K562 (cell line): Measurements from ENCODE around the gene TMEM30A. TPM values are rescaled to one million over a fixed set of nuclear protein-coding genes. Genes with fewer than 3 reads are reported as not detected.

Source experiments
- ATAC-seq: fragments of 200-7000 bp; cut with Tn5 transposase; 3 replicates; pipeline ENCODE4 v1.9.1; 2020; ENCODE audit warnings: moderate library complexity
- BruUV-seq: library from RNA; stranded (reverse); fragments of 400-500 nt; replicated peaks from 2 replicates; lab custom pipeline; 2021; lab: Mats Ljungman, UMichigan
- CTCF ChIA-PET: fragments of 300-600 bp; formaldehyde crosslinking; extraction: SDS; loops from one replicate; lab custom pipeline; 2021; ENCODE audit warnings: low intra/inter-chr PET ratio; lab: Yijun Ruan, JAX
- POLR2A ChIA-PET: fragments of 300-600, 350-650 bp; sonication (Branson Sonifier 250); formaldehyde crosslinking; extraction: SDS; loops from one replicate; lab custom pipeline; 2021; ENCODE audit warnings: antibody characterized with exemption, inconsistent platforms; lab: Yijun Ruan, JAX
- DNase-seq, 4 experiments: peaks; one replicate each; pipeline versions ENCODE4 v3.0.0 to v3.0.0-alpha.2; 2011 to 2018; ENCODE audit warnings: low spot score in 3 of 4, mixed read lengths in 3 of 4; ENCODE audit errors: extremely low read depth in 1 of 4
- FAIRE-seq: peaks from 2 replicates; lab custom pipeline; 2011; peaks lifted over from hg19 to GRCh38; lab: Jason Lieb, UNC
- H2AFZ ChIP-seq: 2 replicates; pipeline ENCODE4 v1.6.0; 2011; ENCODE audit warnings: low read depth, low read length, control low read depth, inconsistent platforms
- H3K27ac ChIP-seq: fragments of 200-600 bp; 3 replicates; pipeline ENCODE4 v1.8.0; 2011; ENCODE audit warnings: low read depth, mild to moderate bottlenecking, control low read depth, inconsistent platforms, low read length, moderate library complexity, mixed read lengths; ENCODE audit errors: extremely low read depth
- H3K27me3 ChIP-seq, 2 experiments: fragments of 300-600 bp in 1 of 2; 2 replicates in 1 of 2; 3 replicates in 1 of 2; pipeline versions ENCODE4 v1.6.0 to v1.8.0; 2011; ENCODE audit warnings: inconsistent platforms in 2 of 2, low read length in 2 of 2, mild to moderate bottlenecking in 1 of 2, mixed read lengths in 1 of 2, moderate library complexity in 1 of 2; ENCODE audit not compliant: control insufficient read depth in 2 of 2, insufficient read depth in 2 of 2
- H3K36me3 ChIP-seq: fragments of 300-600 bp; 3 replicates; pipeline ENCODE4 v1.8.0; 2011; ENCODE audit warnings: mild to moderate bottlenecking, low read length, inconsistent platforms; ENCODE audit not compliant: control insufficient read depth, insufficient read depth
- H3K4me1 ChIP-seq, 2 experiments: fragments of 200-600 bp in 1 of 2; replicated peaks in 1 of 2; 2 replicates in 1 of 2; 3 replicates in 1 of 2; pipeline versions ENCODE4 v1.5.1 to v1.8.0; 2011; ENCODE audit warnings: inconsistent platforms in 2 of 2, low read length in 2 of 2, mild to moderate bottlenecking in 1 of 2, mixed read lengths in 1 of 2, moderate library complexity in 1 of 2; ENCODE audit not compliant: control insufficient read depth in 2 of 2, insufficient read depth in 2 of 2
- H3K4me2 ChIP-seq: 2 replicates; pipeline ENCODE4 v1.6.1; 2011; ENCODE audit warnings: low read length, control low read depth, inconsistent platforms, mixed read lengths; ENCODE audit not compliant: insufficient read depth
- H3K4me3 ChIP-seq: fragments of 200-600 bp; sonication (generic), shearing (Covaris generic); 2 replicates; pipeline ENCODE4 v1.5.1; 2016; ENCODE audit warnings: control low read depth, inconsistent platforms
- H3K79me2 ChIP-seq: fragments of 200-600 bp; 3 replicates; pipeline ENCODE4 v1.8.0; 2011; ENCODE audit warnings: low read length, inconsistent platforms; ENCODE audit not compliant: control insufficient read depth, insufficient read depth
- H3K9ac ChIP-seq, 2 experiments: 2 replicates each; pipeline versions ENCODE4 v1.6.0 to v1.6.1; 2011; ENCODE audit warnings: low read depth in 2 of 2, low read length in 2 of 2, control low read depth in 1 of 2, inconsistent platforms in 1 of 2, mild to moderate bottlenecking in 1 of 2, mixed read lengths in 1 of 2; ENCODE audit not compliant: insufficient read depth in 1 of 2
- H3K9me1 ChIP-seq: one replicate; pipeline ENCODE4 v1.6.0; 2011; ENCODE audit warnings: inconsistent platforms, mild to moderate bottlenecking, low read length, moderate library complexity; ENCODE audit not compliant: control insufficient read depth, insufficient read depth
- H3K9me3 ChIP-seq: replicated peaks from 2 replicates; pipeline ENCODE4 v1.5.1; 2011; ENCODE audit warnings: low read depth, low read length, inconsistent platforms; ENCODE audit not compliant: control insufficient read depth, insufficient read depth
- H4K20me1 ChIP-seq: replicated peaks from 2 replicates; pipeline ENCODE4 v1.6.1; 2011; ENCODE audit warnings: low read length, inconsistent platforms, mixed read lengths; ENCODE audit not compliant: control insufficient read depth, insufficient read depth
- BCLAF1 ChIP-seq, 2 experiments: fragments of 450-650 bp in 1 of 2; IDR thresholded peaks; 2 replicates each; pipeline ENCODE4 v1.6.1; 2011 to 2017; ENCODE audit warnings: low read depth in 2 of 2, antibody characterized with exemption in 1 of 2, borderline replicate concordance in 1 of 2, low read length in 1 of 2, mild to moderate bottlenecking in 1 of 2, mixed read lengths in 1 of 2; ENCODE audit not compliant: control insufficient read depth in 1 of 2
- CBX3 ChIP-seq, 2 experiments: IDR thresholded peaks; 1 replicate in 1 of 2; 2 replicates in 1 of 2; pipeline ENCODE4 v1.6.1; 2012; ENCODE audit warnings: inconsistent platforms in 2 of 2, low read length in 2 of 2, borderline replicate concordance in 1 of 2, control low read depth in 1 of 2
- JUNB ChIP-seq: fragments of 450-650 bp; formaldehyde crosslinking; conservative IDR thresholded peaks from 2 replicates; pipeline ENCODE4 v1.4.0; 2020; ENCODE audit warnings: mild to moderate bottlenecking
- MAX ChIP-seq: sonication (generic); formaldehyde crosslinking; IDR thresholded peaks from 2 replicates; pipeline ENCODE4 v1.9.0; 2022; ENCODE audit warnings: mild to moderate bottlenecking, missing genetic modification reagents
- MEIS2 ChIP-seq: fragments of 450-650 bp; IDR thresholded peaks from 2 replicates; pipeline ENCODE4 v1.6.1; 2014; ENCODE audit warnings: mild to moderate bottlenecking; ENCODE audit not compliant: partially characterized antibody
- PHTF2 ChIP-seq: fragments of 250-450 bp; sonication (Bioruptor Pico); IDR thresholded peaks from 2 replicates; pipeline ENCODE4 v1.5.0; 2021; ENCODE audit warnings: mild to moderate bottlenecking
- SMAD4 ChIP-seq: fragments of 250-450 bp; sonication (Bioruptor Pico); conservative IDR thresholded peaks from 2 replicates; pipeline ENCODE4 v1.8.0; 2021; ENCODE audit warnings: inconsistent platforms, mild to moderate bottlenecking, moderate library complexity
- ZNF134 ChIP-seq: fragments of 250-450 bp; sonication (Bioruptor Pico); conservative IDR thresholded peaks from 2 replicates; pipeline ENCODE4 v1.4.0; 2020
- ZNF274 ChIP-seq: IDR thresholded peaks from 2 replicates; pipeline ENCODE4 v1.6.1; 2011; ENCODE audit warnings: low read depth, mild to moderate bottlenecking, low read length, moderate library complexity, borderline replicate concordance
- ZNF282 ChIP-seq: sonication (generic); formaldehyde crosslinking; IDR thresholded peaks from 2 replicates; pipeline ENCODE4 v1.8.1; 2023; ENCODE audit warnings: missing genetic modification reagents
- ZNF655 ChIP-seq: fragments of 250-450 bp; sonication (Bioruptor Pico); IDR thresholded peaks from 2 replicates; pipeline ENCODE4 v1.5.0; 2021
- WGBS: fragments of 100-300 bp; shearing (Covaris generic); methylation state at CpG from one replicate; pipeline ENCODE4 v1.1.6; 2016; ENCODE audit warnings: low coverage, mixed read lengths; ENCODE audit not compliant: insufficient coverage; ENCODE audit errors: missing lambda C conversion rate; 5-methylcytosine and 5-hydroxymethylcytosine counted together
- in situ Hi-C: fragments of 300-500 bp; cut with MboI; formaldehyde crosslinking; loops from 4 replicates; pipeline ENCODE4 v1.15.0; 2018; ENCODE audit warnings: inconsistent platforms, mixed read lengths
- intact Hi-C: fragments of 100-400 bp; cut with micrococcal nuclease; formaldehyde crosslinking; loops from 2 replicates; pipeline ENCODE4 v1.14.2; 2022
- polyA plus RNA-seq, 8 experiments: library from polyadenylated mRNA; depleted of rRNA in 4 of 8; stranded (reverse) in 5 of 8; unstranded in 3 of 8; fragments of >200 nt; fragmentation: Nextera tagmentation in 2 of 8; fragmentation: Illumina TruSeq in 1 of 8; extraction: Ambion mirVana in 2 of 8; extraction: Trizol in 1 of 8; gene quantifications; 2 replicates each; pipeline versions ENCODE4 v1.2.1 to v1.2.3, GENCODE V29; 2011 to 2014; ENCODE audit warnings: inconsistent platforms in 1 of 8, missing spikeins in 1 of 8
- total RNA-seq, 7 experiments: library from RNA; depleted of rRNA in 6 of 7; stranded (reverse); fragments of >200 nt in 6 of 7; fragmentation: Illumina TruSeq in 2 of 7; extraction: Trizol in 2 of 7; gene quantifications; 2 replicates each; pipeline versions ENCODE4 v1.2.1 to v1.2.3, GENCODE V29; 2011 to 2021; ENCODE audit warnings: low replicate concordance in 1 of 7

The TMEM30A gene
- total and polyA plus RNA-seq, 9 of the 15 experiments (the other 6 are each of a cell fraction or from before 2014, with no cell fraction given): 6.5 to 31.2 (median 16.3) TPM

GRCh38 chr6:75206576-75207342, 77.8 kb downstream of the TMEM30A start:
- in situ Hi-C loops (no loop called here), intact Hi-C loops (loop anchor here (5.0 kb wide), 1 partner anchor 1404 kb away; no protein-coding TSS in a partner anchor)
- WGBS: 4% methylated on average over 35 of the region's 35 CpGs
- TF ChIP-seq SMAD4 (CRISPR knock-in tag) (no peak), CBX3 (IDR thresholded peaks at IDR 0.05; ENCODE audit: borderline replicate concordance in 1 of 2, low read length in 2 of 2) (no peak), ZNF274 (no peak), PHTF2 (no peak), MEIS2 (no peak), JUNB (CRISPR knock-in tag) (no peak), ZNF134 (CRISPR knock-in tag) (no peak), BCLAF1 (IDR thresholded peaks at IDR 0.05; ENCODE audit: borderline replicate concordance in 1 of 2, control insufficient read depth in 1 of 2, low read depth in 2 of 2, low read length in 1 of 2) (no peak), ZNF282 (CRISPR knock-in tag) (no peak), MAX (CRISPR knock-in tag) (no peak), ZNF655 (CRISPR knock-in tag) (no peak)
- Histone ChIP-seq H3K9ac (no peak overlapping the region), H3K4me1 (peaks cover 0 to 16% of the 10 kb centered on the region in 2 experiments; a peak in 1 of 5 replicates), H3K27me3 (peaks cover 26 to 56% of the 10 kb centered on the region in 2 experiments; a peak in 4 of 5 replicates), H3K9me3 (no peaks in the 10 kb centered on the region), H3K79me2 (no peaks in the 10 kb centered on the region), H3K4me2 (no peak overlapping the region), H2AFZ (no peak overlapping the region), H4K20me1 (0 out of 2 replicates have a peak, but pooled peaks cover 4% of the 10 kb centered on the region), H3K36me3 (no peaks in the 10 kb centered on the region), H3K27ac (no peak overlapping the region), H3K4me3 (no peak overlapping the region), H3K9me1 (no peaks in the 10 kb centered on the region)
- DNase-seq: no peak
- BruUV-seq: no TSS peak
- ATAC-seq: no peak
- FAIRE-seq: no peak
- ChIA-PET POLR2A (no interaction called here), CTCF (interaction anchor here (0.5 kb wide), 1 partner anchor 1522 kb away, joined by 4 read pairs; no protein-coding TSS in a partner anchor)
